SH-SY5Y (cell line): ENCODE measurements around the gene ADAMTS18.

ENCODE experiments used
- GATA2 ChIP-seq: IDR thresholded peaks from 2 replicates; pipeline ENCODE4 v1.6.1; 2011; ENCODE audit warnings: mild to moderate bottlenecking, low read depth, low read length
- GATA3 ChIP-seq: IDR thresholded peaks from 2 replicates; pipeline ENCODE4 v1.6.1; 2011; ENCODE audit warnings: low read depth, mild to moderate bottlenecking, low read length, moderate library complexity

- TF ChIP-seq GATA2 (no peak), GATA3 (no peak)
Observed at GRCh38 chr16:77331802-77332586, 102.8 kb downstream of the ADAMTS18 start.
